ENCODE data around the gene RTN4RL1. TPM values are rescaled to one million over a fixed set of nuclear protein-coding genes. Genes with fewer than 3 reads are reported as not detected.

The RTN4RL1 gene
- total and polyA plus RNA-seq, 2 of the 13 experiments (the other 11 are each of a cell fraction or from before 2014, with no cell fraction given) = 0.01 TPM; not detected in 1

- peak; percentile 65 for TF ChIP-seq UBTF (CRISPR knock-in tag; IDR thresholded peaks at IDR 0.05)
Observed at GRCh38 chr17:1916963-1917715, 108.0 kb downstream of the RTN4RL1 start (continued).

- TF ChIP-seq HMG20B (CRISPR knock-in tag; conservative IDR thresholded peaks at IDR 0.05) (no peak), ZNF598 (CRISPR knock-in tag; IDR thresholded peaks at IDR 0.05; ENCODE audit: borderline replicate concordance) (no peak), NCOA1 (CRISPR knock-in tag; IDR thresholded peaks at IDR 0.05) (no peak), ZBTB39 (CRISPR knock-in tag; IDR thresholded peaks at IDR 0.05) (no peak), ATF4 (CRISPR knock-in tag; IDR thresholded peaks at IDR 0.05) (no peak), SP2 (CRISPR knock-in tag; IDR thresholded peaks at IDR 0.05) (no peak), SRY (CRISPR knock-in tag; IDR thresholded peaks at IDR 0.05) (no peak), JDP2 (CRISPR knock-in tag; IDR thresholded peaks at IDR 0.05; ENCODE audit: borderline replicate concordance) (no peak), ZNF709 (CRISPR knock-in tag; IDR thresholded peaks at IDR 0.05) (no peak)
- Histone ChIP-seq H2AFZ (ENCODE audit: low read length) (no peak overlapping the region), H3K27ac (ENCODE audit: extremely low read length, insufficient read depth, low read length) (no peak overlapping the region), H3K4me2 (ENCODE audit: low read depth, low read length) (no peak overlapping the region), H3K4me1 (ENCODE audit: insufficient read depth, low read length) (peaks cover 32% of the 10 kb centered on the region), H3K27me3 (ENCODE audit: control insufficient read depth in 1 of 2, insufficient read depth in 2 of 2, low read length in 2 of 2) (peaks cover 7 to 74% of the 10 kb centered on the region in 2 experiments), H3K79me2 (ENCODE audit: insufficient read depth, low read length) (no peaks in the 10 kb centered on the region), H3K4me3 (replicated peaks in 1 of 3; ENCODE audit: insufficient read depth in 1 of 3, low read depth in 2 of 3, low read length in 3 of 3) (no peak overlapping the region), H3K9me3 (ENCODE audit: low read length) (no peaks in the 10 kb centered on the region), H4K20me1 (ENCODE audit: insufficient read depth, low read length) (no peaks in the 10 kb centered on the region), H3K9ac (ENCODE audit: insufficient read depth, low read depth, low read length) (no peak overlapping the region), H3K36me3 (replicated peaks in 1 of 2; ENCODE audit: control insufficient read depth in 1 of 2, insufficient read depth in 2 of 2, low read length in 2 of 2) (no peaks in the 10 kb centered on the region)
- ATAC-seq (no peak), FAIRE-seq (no peak), DNase-seq (ENCODE audit: low spot score) (no peak)
- ChIA-PET POLR2A (no interaction called here), CTCF (ENCODE audit: low intra/inter-chr PET ratio, low total read pairs) (no interaction called here)
- intact Hi-C loops (cut with micrococcal nuclease; ENCODE audit: unreplicated experiment) = no loop called here
- 40% methylated on average over 14 of the region's 14 CpGs for WGBS (ENCODE audit: low lambda C conversion rate)
- in situ Hi-C loops (cut with HindIII; ENCODE audit: extremely low pct_ligation_motif_present, low pct_unique_long_range_greater_than_20kb) = loop anchor here (25.0 kb wide), 1 partner anchor 321 kb away; no protein-coding TSS in a partner anchor
- no TSS peak for BruUV-seq (replicated peaks)
Observed at GRCh38 chr17:1916316-1916715, 108.8 kb downstream of the RTN4RL1 start.

Measured in HepG2 (cell line).